Measurements from ENCODE around the gene ADARB1.

The ADARB1 gene

DNA sequence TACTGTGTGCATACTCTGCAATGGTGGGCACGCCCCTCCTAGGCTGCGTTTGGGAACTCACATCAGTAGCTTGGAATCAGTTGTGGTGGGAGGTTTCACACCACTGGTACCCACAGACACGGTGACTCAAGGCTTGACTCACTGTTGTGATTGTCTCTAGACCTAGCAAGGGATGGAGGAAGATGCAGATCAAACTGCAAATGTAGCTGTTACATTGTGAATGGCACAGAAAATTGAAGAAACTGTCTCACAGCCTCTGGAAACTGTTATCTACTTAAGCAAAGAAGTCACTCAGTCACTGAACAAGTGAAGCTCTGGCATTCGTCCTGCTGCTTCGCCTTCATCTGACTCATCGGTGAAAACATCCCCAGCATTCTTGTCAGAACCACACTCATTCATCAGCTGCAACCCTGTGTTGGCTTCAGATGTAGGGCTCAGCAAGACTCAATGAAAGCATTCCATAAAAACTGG is 153.8 kb downstream of the ADARB1 start:
- DNase-seq (ENCODE audit: low read depth), result peak; percentile 61

DNA sequence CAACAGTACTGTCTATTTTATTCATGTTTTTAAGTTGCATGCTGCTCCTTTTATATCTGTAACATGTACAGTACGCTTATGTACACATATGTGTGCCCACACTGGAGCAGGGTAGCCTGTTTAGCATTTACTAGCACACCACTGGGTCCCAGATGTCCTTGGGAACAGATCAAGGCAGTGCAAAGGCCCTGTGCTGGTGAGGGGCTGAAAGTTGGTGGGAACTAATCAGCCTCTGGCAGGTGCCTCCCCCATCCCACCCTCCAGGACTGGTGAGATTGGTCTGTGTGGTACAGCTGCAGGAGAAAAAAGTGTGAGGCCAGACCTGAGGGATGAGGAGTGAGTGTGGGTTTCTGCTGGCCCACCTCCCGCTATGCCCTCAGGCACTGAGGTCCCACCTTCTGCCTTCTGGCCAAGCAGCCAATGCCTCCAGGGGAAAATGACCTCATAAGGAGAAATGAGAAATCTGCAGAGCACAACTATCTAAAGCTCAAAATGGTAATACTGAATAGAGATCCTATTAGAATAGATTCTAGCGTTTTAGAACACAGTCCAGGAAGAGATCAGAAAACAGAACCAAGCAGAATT is 154.4 kb downstream of the ADARB1 start:
- no peak for DNase-seq (ENCODE audit: low read depth)

DNA sequence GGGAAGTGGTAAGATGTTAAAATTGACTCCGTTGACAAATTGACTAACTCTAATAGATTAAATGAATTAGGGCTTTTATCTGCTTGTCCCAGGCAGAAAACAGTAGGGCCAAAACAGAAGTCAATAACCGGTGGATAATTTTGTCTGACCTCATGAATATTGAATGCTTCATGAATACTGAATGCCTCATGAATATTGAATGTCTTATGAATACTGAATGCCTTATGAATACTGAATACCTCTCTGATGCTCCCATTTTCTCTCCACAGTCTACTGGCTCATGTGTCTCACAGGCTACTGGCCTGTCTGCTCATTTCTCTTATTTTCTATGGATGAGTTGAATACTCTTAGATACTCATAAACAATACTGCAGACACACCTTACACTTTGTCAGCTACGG is 157.3 kb downstream of the ADARB1 start:
- no peak for DNase-seq (ENCODE audit: low read depth)

DNA sequence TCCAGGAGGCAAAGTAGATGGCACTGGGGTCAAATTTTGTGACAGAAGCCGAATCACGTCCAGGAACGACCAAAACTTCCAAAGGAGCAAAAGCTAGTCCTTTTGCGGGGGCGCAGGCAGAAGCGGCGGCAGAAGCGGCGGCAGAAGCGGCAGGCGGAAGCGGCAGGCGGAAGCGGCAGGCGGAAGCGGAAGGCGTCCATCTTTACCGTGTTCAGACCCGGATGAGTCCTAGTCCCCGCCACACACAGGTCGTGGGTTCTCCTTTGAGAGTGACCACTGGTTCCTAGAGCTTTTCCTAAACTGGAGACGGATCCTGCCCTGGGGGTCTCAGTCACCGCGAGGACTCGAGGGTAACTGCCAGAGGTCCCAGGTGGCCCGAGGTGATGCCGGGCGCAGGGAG is 159.7 kb downstream of the ADARB1 start:
- no peak for DNase-seq (ENCODE audit: low read depth)

DNA sequence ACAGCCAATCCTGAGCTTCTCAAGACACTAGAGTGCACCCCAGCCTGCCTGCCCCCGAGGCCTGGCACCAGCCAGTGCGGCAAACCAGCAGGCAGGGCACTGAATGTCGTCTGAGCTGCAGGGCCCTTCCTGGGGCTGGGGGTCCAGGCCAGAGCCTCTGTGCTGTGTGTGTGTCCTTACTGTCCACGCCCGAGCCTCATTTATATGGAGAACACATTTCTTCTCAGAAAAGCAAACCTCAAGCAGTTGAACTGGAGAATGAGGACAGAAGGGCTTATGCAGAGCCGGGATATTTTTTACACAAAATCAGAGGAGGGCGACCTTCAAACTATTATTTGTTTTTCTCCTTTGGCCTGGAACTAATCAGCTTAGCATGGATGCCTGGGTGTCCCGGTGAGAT is 160.6 kb downstream of the ADARB1 start:
- no peak for DNase-seq (ENCODE audit: low read depth)

DNA sequence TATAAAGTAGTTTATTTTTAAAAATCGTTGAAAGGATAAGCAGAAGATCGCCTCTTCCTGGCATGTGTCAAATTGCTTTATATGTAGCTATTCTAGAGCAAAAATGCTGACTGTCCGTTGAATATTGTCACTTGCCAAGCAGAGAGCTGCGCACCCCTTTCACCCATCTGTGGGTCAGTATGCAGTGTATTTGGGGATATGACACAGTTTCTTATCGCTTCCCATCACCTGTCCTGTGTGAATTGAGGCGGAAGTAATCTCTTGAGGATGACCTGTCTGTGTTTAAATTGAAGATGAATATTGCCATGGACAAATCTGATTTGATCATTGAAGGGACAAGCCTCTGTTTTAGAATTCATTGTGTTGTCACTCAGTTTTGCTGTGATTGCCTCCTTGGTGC is 161.1 kb downstream of the ADARB1 start:
- DNase-seq (ENCODE audit: low read depth), result no peak

DNA sequence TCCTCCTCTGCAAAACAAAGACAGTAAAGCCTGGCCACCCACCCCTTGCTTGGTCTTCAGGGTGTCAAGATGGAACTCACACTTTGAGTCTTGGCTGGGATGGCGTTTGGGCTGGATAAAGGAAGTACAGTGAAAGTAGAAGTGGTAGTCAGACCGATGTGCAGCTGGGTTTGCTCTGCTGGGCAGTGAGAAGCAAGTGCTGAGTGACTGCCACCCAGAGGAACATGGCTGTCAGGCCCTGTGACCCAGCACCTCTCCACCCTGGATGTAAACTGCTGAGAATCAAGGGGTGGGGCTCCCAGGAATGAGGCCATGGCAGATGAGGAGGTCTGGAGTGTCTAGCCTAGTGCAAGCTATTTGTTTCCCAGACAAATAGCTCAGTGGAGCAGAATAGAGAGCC is 162.1 kb downstream of the ADARB1 start:
- DNase-seq (ENCODE audit: low read depth), result no peak

DNA sequence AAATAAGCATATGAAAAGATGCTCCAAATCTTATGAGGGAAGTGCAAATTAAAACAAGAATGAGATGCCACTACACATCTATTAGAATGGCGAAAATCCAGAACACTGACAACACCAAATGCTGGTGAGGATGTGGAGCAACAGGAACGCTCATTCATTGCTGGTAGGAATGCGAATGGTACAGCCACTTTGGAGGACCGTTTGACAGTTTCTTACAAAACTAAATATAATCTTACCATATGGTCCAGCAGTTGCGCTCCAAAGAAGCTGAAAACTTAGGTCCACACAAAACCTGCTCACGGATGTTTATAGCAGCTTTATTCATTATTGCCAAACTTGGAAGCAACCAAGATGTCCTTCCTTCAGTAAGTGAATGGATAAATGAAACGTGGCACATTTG is 163.0 kb downstream of the ADARB1 start:
- DNase-seq (ENCODE audit: low read depth), result no peak

DNA sequence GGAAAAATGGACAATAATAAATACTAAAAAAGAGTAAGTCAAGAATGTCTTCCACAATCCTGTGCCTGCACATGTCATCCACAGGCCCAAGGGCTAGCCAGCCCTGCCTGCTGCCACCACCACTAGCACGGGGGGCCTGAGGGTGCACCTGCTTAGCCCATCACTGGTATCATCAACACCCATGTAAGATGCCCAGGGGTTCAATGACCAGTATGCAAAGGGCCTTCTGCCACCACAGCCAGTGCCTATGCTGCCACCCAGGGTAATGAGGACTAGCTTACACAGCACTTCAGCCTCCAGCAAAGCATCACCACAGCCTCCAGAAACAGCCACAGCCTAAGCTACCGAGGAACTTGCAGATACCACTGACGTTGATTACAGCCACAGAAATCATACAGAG is 167.0 kb downstream of the ADARB1 start:
- DNase-seq (ENCODE audit: low read depth), result no peak

DNA sequence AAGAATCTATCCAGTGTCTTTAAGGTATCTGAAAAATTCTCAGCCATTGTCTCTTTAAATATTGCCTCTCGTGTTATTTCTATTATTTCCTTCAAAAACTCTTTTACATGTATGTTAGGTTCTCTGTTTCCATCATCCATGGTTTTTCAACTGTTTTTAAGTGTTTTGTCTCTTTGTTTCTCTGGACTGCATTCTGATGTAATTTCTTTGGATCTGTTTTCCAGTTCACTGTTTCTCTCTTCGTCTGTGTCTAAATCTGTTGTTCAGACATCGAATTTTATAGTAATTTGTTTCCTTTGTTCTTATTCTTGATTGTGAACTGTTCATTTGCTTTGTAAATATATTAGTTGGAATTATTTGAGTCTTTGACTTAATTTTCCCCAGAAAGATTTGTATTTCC is 169.2 kb downstream of the ADARB1 start:
- DNase-seq (ENCODE audit: low read depth), result no peak

DNA sequence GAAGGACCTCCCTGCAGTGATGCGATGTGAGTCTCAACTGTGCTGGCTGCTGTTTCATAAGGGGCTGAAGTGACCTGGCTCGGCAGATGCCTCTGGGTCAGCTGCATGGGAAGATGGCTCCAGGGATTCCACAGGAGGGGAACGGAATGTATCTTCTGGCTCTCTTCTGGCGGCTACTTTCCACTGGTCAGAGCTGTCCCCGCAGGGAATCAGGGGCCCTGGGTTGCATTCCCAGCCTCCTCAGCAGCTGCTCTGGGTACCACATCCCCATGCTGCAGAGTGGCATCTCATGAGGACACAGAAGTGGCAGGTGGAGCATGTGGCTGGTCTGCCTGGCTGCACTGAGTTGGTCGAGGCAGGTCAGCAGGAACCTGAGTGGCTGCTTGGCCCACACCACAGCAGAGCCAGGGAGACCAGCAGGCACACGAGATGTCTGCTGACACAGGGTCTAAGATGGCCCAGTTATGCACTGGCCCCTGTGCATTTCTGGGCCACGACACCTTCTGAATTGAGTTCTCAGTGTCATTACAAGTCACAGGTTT is 170.5 kb downstream of the ADARB1 start:
- DNase-seq (ENCODE audit: low read depth), result no peak

DNA sequence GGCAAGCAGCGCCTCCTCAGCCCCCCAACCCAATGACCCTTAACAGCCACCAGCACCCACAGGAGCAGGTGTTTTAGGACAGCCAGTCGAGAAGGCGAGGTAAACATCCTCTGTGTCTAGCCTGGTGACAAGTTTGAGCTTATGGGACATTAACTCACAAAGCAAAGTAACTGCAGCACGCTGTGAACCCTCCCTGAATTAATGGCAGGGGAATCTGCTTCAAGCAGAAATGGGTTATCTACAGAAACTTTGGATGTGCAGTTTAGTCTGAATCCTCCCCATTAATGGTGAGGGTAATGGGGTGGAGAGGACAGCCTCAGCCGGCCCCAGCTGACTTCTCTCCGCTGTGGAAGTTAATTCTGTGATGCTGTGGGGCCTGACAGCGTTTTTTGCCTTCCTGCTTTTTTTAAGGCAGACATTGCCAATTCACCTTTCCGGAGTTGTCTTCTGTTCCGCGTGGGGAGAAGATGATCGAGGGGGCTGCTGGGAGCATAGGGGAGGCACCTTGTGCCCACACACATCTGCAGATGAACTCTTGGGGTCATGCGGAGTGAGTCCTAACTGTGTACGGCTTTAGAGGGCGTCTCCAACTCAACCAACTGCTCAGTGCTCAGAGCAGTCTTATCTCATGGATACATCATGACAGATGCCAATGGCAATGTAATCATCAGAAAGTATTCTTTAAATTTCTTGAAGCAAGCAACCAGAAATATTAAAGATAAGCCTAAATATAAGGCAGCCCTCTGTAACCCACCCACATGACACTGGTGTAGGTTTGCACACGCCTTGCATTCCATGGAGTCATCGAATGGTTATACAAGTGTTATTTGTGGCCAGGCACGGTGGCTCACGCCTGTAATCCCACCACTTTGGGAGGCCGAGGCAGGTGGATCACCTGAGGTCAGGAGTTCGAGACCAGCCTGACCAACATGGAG is 172.3 kb downstream of the ADARB1 start:
- no peak for DNase-seq (ENCODE audit: low read depth)

DNA sequence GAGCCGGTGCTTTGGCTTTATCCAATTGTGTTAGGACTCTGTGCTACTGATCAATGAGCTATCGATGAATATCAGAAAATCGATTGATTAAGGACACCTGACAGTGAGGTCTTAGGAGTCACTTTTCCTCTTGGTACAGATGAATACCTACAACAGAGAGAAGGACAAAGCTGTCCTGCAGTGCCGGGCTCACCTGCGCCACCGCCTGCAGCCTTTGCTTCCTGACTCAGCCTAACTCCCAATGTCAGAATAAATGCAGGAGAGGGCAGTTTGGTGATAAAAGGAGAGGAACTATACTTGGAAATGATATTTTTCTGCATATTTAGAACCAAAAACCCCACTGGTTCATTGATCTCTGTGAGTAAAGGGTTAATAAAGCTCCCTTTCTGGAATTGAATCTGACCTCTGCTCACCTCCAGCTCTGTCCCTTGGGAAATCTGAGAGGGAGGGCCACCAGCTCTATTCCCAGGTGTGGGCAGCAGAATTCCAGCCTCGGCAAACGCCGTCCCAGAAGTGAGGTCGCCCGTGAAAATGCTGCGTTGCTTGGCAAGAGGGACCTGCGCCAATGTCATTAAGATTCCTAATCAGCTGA is 174.0 kb downstream of the ADARB1 start:
- DNase-seq (ENCODE audit: low read depth), result no peak

DNA sequence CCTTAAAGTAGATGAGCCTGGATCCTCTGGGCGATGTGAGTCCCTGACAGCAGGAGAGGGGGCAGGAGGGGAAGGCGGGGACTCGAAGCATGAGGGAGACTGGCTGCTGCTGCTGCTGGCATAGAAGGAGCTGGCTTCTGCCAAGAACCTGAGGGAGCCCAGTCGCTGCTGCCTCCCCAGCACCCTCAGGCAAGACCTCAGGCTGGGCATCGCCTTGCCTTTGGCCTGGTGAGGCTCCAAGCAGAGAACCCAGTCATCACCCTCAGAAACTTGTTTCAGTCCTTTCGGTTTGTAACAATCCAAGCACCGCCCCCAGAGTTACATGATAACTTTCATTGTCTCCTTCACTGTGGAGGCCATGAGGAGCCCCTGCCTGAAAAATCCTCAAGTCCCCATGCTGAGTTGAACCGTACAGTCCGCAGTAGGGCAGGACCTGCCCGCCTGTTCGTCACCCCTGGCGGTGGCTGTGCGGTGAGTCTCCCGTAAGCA is 174.6 kb downstream of the ADARB1 start:
- DNase-seq (ENCODE audit: low read depth), result no peak

DNA sequence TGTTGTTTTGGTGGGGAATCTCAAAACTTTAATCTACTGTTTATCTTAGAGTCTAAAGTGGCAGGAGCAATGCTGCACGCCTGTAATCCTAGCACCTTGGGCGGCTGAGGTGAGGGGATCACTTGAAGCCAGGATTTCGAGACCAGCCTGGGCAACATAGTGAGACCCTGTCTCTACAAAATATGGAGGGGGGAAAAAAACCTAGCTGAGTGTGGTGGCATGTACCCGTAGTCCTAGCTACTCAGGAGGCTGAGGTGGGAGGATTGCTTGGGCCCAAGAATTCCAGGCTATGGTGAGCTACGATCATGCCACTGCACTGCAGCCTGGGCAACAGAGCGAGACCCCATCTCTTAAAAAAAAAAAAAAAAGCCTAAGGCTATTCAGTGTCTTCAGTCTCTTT is 175.2 kb downstream of the ADARB1 start:
- DNase-seq (ENCODE audit: low read depth), result no peak

DNA sequence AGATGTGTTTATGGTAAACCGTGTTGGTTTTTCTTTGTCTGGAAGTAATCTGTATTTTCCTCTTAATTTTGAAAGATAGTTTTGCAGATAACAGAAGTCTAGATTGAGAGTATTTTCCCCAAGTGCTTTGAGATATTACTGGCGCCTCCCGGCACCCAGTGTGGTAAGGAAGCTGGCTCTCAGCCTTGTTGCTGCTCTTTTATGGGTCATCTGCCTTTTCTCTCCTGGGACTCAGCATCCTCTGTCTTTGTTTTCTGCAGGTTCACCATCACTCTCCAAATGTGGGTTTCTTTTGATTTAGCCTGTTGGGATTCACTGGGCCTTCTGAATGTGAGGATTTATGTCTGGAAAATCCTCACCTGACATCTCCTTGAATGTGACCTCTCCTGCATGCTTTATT is 175.9 kb downstream of the ADARB1 start:
- DNase-seq (ENCODE audit: low read depth), result no peak

DNA sequence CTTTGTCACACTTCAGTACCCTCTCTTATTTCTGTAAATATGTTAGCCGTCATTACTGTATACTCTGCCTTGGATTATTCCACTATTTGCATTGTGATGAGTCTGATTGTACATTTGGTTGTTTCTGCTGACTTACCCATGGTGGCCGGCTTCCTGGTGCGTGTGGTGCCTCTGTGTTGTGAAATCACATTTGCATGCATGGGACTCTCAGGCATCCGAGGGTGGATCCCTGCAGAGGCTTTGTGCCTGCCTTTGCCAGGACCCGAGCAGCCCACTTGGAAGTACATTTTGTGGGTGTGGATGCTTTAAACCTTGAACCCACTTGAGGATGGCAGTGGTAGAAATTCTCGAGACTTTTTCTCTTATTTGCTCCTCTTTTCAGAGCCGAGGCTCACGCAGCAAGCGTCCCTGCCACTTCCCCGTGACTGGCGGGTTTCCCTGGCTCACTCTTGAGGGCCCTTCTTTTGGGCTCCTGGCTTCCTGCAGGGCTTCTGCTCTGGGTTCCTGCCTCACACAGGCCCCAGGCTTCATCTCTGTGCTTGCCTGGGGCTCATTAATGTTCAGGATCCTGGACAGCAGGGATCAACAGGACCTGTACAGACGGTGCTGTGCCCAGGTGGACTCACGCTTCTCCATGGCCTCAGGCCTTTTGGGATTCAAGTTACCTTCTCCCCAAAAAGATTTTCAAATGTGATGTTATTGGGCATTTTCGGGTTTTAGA is 176.7 kb downstream of the ADARB1 start:
- no peak for DNase-seq (ENCODE audit: low read depth)

DNA sequence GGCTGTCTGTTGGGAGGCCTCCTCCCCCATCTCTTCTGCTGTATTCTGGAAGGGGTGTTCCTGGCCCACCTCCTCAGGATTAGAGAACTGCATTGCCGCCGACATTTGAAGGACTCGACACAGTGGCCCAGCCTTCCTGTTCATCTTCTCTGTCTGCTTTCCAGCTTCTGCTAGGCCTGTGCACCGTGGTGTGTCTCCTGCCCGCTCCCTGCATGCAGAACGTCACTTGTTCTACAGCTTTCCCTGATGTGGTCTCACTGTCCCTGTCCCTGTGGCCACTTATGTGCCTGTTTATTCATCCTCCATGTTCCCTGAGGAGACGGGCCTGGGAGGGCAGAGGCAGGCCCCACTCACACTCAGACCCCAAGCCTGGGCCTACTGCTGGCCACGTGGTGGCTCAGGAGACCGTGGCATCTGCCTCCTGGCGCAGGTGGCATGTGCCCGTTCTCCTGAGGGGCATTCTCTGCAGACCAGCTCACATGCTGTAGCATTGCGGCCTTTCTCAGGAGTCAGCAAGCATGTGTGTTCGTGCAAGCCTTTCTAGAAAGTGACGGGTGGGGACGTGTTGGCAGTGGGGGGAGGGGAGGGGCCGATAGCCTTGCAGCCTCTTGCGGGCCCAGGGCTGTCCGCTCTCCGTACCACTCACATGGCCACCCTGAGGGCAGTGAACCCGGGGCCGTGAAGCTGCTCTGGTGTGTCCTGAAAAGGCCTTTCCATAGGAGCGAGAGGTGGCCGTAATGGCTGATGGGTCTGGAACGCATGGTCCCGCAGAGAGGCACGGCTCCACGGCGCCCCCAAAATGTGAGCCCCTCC is 177.5 kb downstream of the ADARB1 start:
- DNase-seq (ENCODE audit: low read depth), result no peak

DNA sequence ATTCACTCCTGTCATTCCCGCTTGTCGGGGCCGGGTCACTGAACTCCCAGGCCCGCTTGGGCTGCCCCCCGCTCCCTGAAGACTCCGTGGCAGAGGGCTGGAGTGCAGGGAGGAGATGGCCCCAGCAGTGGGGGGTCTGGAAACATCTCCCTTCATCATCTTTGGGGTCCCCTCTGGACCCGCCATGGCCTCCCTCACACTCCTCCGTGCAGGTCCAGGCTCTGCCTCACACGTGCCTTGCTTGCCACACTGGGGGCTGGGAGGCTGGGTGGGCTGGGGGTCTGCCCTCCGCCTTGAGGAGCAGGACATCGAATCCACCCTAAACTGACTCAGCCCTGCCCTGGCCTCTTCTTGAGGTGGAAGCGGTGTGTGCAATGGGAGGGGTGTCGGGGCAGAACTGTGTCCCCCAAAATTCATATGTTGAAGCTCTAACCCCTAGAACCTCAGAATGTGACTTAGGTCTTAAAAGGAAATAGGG is 178.1 kb downstream of the ADARB1 start:
- no peak for DNase-seq (ENCODE audit: low read depth)

DNA sequence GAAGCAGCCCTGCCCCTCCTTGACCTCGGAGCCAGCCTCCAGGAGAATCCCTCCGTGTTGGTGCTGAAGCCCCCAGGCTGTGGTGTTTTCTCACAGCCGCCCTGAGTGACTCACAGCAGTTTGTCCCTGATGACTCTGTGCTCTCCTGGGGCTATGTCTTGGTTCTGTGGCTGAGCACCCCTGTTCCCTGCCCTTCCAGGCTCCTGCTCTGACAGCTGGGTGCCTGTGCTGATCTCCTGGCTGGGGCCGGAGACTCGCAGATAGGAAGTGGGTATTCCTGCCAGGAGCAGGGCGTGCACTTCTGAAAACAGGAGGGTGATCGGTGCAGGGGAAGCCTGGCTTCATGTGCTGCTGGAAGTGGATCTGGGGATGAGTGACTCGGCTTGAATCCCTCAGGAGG is 178.8 kb downstream of the ADARB1 start:
- DNase-seq (ENCODE audit: low read depth), result no peak
